EH (cell line): ENCODE data around the gene NADSYN1.

Source experiments
- DNase-seq: peaks from one replicate; pipeline ENCODE4 v3.0.0-alpha.2; 2015; ENCODE audit warnings: low read depth

NADSYN1 gene

GRCh38 chr11:71491531-71491930 lies 38.5 kb downstream of the NADSYN1 start:
- DNase-seq: no peak

- no peak for DNase-seq
These were observed 38.9 kb downstream of the NADSYN1 start for GRCh38 chr11:71491940-71492339.

GRCh38 chr11:71495286-71496230 lies 42.6 kb downstream of the NADSYN1 start:
- DNase-seq: no peak

GRCh38 chr11:71496421-71496820 lies 43.4 kb downstream of the NADSYN1 start:
- no peak for DNase-seq

- no peak for DNase-seq
These were observed 45.1 kb downstream of the NADSYN1 start for GRCh38 chr11:71498091-71498490.

GRCh38 chr11:71499125-71499524 lies 46.1 kb downstream of the NADSYN1 start:
- no peak for DNase-seq

- DNase-seq: no peak
These were observed 46.5 kb downstream of the NADSYN1 start for GRCh38 chr11:71499546-71499945.

GRCh38 chr11:71500601-71501021 lies 47.6 kb downstream of the NADSYN1 start:
- DNase-seq: no peak

- DNase-seq: no peak
These were observed 48.3 kb downstream of the NADSYN1 start for GRCh38 chr11:71501071-71501985.

GRCh38 chr11:71502026-71502425 lies 49.0 kb downstream of the NADSYN1 start:
- no peak for DNase-seq

GRCh38 chr11:71502871-71503435 lies 50.0 kb downstream of the NADSYN1 start:
- DNase-seq: no peak

GRCh38 chr11:71504531-71504930 lies 51.5 kb downstream of the NADSYN1 start:
- DNase-seq: no peak

GRCh38 chr11:71505001-71505400 lies 52.0 kb downstream of the NADSYN1 start:
- no peak for DNase-seq

GRCh38 chr11:71505781-71506180 lies 52.8 kb downstream of the NADSYN1 start:
- no peak for DNase-seq

GRCh38 chr11:71507102-71507501 lies 54.1 kb downstream of the NADSYN1 start:
- no peak for DNase-seq

- DNase-seq: no peak
These were observed 65.8 kb downstream of the NADSYN1 start for GRCh38 chr11:71518506-71519471.

GRCh38 chr11:71519546-71519945 lies 66.5 kb downstream of the NADSYN1 start:
- no peak for DNase-seq

GRCh38 chr11:71525188-71525937 lies 72.4 kb downstream of the NADSYN1 start:
- DNase-seq: no peak

GRCh38 chr11:71525938-71526495 lies 73.0 kb downstream of the NADSYN1 start:
- DNase-seq: no peak
